Measurements from ENCODE around the gene DPYSL3. TPM values are rescaled to one million over a fixed set of nuclear protein-coding genes. Genes with fewer than 3 reads are reported as not detected.
A peak's percentile ranks its signal among the peaks of the same experiment; 100 is the strongest.

Gene DPYSL3
- total RNA-seq, 1 donor from 2014 or later, result 42.4 TPM

DNA sequence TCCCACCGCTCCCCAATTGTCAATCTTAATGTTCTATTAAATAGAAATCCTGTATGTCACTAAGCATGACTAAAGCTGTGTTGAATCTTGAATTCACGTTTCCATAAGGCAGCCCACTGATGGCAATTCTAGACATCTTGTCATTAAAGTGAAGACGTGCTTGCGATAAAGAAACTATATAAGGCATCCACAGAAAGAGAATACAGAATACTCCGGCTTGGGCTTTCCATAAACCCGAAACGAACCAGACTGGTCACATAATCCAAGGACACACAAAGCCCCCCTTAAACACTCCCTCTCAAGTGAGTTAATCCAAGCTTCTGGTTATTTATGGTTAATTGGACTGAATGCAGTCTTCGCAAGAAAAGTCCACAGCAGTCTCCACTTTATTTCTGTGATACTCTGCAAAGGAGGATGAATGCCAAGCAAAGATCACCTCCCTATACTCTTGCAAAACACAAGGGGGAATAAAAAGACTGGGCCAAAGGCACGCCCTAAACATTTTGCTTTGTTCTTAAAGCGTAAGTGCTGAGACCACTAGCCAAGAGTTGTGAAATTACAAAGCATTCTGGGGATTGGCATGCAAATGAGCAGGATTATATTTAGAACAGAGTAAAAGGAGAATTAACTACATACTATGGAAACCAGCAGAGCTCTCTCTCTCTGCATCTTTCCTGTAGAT, 54.7 kb downstream of the DPYSL3 start:
- Histone ChIP-seq H3K36me3 (ENCODE audit: control insufficient read depth, insufficient read depth, low read length) (no peaks in the 10 kb centered on the region), H3K4me3 (ENCODE audit: low read depth, low read length) (no peak overlapping the region), H3K27me3 (ENCODE audit: control insufficient read depth, insufficient read depth, low read length) (no peaks in the 10 kb centered on the region)
- no peak for TF ChIP-seq CTCF (IDR thresholded peaks at IDR 0.05; ENCODE audit: insufficient read depth, low read length, poor library complexity, severe bottlenecking)
- DNase-seq (ENCODE audit: low read depth), result no peak

DNA sequence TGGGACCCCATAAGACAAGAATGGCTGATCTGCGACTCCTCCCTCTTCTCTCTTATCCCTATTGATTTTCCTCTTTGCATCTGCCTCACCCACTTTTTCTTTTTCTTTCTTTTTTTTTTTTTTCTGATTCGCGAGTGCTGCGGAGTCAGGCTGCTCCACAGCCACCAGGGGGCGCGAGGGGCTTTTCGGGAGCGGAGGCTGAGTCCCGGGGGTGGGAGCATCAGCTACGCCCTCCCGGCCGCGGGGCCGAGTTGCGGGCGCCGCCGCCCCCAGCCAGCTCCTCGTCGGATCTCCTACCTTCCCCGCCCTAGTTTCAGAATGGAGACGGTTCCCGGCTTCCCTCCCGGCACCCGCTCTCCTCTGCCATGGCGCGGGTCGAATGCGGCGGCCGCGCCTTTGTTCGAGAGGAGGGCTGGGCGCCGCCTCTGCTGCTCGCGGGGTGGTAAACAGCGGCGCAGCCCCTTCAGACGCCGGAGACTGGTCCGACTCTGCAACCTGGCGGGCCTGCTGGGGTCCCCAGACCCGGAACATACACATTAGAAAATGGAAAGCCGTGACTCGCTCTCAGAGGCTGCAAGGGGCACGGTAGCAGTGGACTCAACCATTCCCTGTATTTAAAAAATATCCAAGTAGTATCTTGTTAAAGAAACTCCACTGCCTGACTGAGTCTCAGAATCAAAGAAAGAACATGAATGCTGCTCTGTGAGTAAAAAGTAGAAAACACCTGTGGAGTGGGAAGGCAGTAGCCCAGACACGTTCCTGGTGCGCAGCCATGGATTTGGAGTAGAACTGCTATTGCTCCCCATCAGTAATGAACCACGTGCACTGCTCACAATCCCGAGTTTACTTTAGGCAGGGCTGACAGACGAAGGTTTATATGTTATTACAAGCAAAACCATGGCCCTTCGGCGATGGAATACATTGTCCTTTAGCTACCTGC, 55.7 kb downstream of the DPYSL3 start:
- no peaks in the 10 kb centered on the region for H3K27me3 ChIP-seq (ENCODE audit: control insufficient read depth, insufficient read depth, low read length)
- peak; percentile 93 for TF ChIP-seq CTCF (IDR thresholded peaks at IDR 0.05; ENCODE audit: insufficient read depth, low read length, poor library complexity, severe bottlenecking)
- peak; percentile 44 for DNase-seq (ENCODE audit: low read depth)

GRCh38 chr5:147452165-147452811, 57.6 kb downstream of the DPYSL3 start:
- DNase-seq (ENCODE audit: low read depth), result no peak
- TF ChIP-seq CTCF (IDR thresholded peaks at IDR 0.05; ENCODE audit: insufficient read depth, low read length, poor library complexity, severe bottlenecking), result no peak
- H3K36me3 ChIP-seq (ENCODE audit: control insufficient read depth, insufficient read depth, low read length), result no peaks in the 10 kb centered on the region
- H3K4me3 ChIP-seq (ENCODE audit: low read depth, low read length), result peak overlapping the region; percentile 91
- no peaks in the 10 kb centered on the region for H3K27me3 ChIP-seq (ENCODE audit: control insufficient read depth, insufficient read depth, low read length)

More for the DNA sequence above, 55.7 kb downstream of the DPYSL3 start:
- H3K4me3 ChIP-seq (ENCODE audit: low read depth, low read length), result peak overlapping the region; percentile 91
- H3K36me3 ChIP-seq (ENCODE audit: control insufficient read depth, insufficient read depth, low read length), result no peaks in the 10 kb centered on the region

DNA sequence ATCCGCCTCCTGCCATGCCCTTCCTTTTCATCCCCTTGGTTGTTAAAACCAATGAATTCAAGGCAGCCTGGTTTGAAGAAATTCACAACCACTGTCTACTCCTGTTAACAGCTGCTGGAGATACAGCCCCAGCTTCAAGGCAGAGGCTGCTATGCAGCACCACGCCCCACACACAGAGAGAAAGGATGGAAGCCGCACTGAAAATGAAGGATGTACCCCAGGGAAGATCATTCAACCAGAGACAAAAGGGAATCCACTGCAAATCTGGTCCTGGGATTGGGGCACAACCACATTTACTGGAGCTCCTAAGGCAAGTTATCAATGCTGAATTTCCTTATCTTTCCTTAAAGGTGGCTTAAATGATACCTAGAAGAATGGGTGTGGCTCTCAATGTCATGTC, 58.7 kb downstream of the DPYSL3 start:
- no peak for TF ChIP-seq CTCF (IDR thresholded peaks at IDR 0.05; ENCODE audit: insufficient read depth, low read length, poor library complexity, severe bottlenecking)
- no peak overlapping the region for H3K4me3 ChIP-seq (ENCODE audit: low read depth, low read length)

DNA sequence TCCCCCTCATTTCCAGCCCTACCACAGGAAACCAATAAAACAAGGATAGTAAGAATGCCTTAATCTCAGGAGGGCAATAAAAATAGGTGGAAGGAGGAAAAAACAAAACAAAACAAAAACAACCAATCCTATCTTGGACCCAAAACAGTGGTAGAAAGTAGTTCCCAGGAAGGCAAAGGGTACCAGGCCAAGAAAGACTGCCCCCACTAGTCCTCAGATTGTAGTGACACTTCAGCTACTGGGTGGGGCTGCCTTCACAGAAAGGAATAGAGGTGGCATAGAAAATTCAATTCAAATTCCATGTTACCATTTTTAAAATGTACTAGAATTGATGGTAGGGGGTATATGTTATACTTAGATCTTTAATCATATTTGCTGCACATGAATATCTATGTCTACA, 59.3 kb downstream of the DPYSL3 start:
- no peak for TF ChIP-seq CTCF (IDR thresholded peaks at IDR 0.05; ENCODE audit: insufficient read depth, low read length, poor library complexity, severe bottlenecking)
- no peak for DNase-seq (ENCODE audit: low read depth)
- H3K4me3 ChIP-seq (ENCODE audit: low read depth, low read length), result no peak overlapping the region

More for the DNA sequence above, 58.7 kb downstream of the DPYSL3 start:
- Histone ChIP-seq H3K27me3 (ENCODE audit: control insufficient read depth, insufficient read depth, low read length) (no peaks in the 10 kb centered on the region), H3K36me3 (ENCODE audit: control insufficient read depth, insufficient read depth, low read length) (no peaks in the 10 kb centered on the region)
- DNase-seq (ENCODE audit: low read depth), result no peak

More for the DNA sequence above, 59.3 kb downstream of the DPYSL3 start:
- Histone ChIP-seq H3K27me3 (ENCODE audit: control insufficient read depth, insufficient read depth, low read length) (no peaks in the 10 kb centered on the region), H3K36me3 (ENCODE audit: control insufficient read depth, insufficient read depth, low read length) (no peaks in the 10 kb centered on the region)

All from kidney epithelial cell (primary cell).